SK-N-MC (cell line): ENCODE data around the gene RFX8.

Experiments used
- EZH2 ChIP-seq: fragments of 200-600 bp; sonication (generic); IDR thresholded peaks from one replicate; pipeline ENCODE4 v1.6.1; 2017; ENCODE audit warnings: antibody characterized with exemption
- POLR2AphosphoS5 ChIP-seq: IDR thresholded peaks from 2 replicates; pipeline ENCODE4 v1.6.1; 2012; ENCODE audit warnings: mild to moderate bottlenecking, low read depth, low read length, borderline replicate concordance

- no peak for TF ChIP-seq EZH2
- TF ChIP-seq POLR2AphosphoS5: no peak
Measured at GRCh38 chr2:101430156-101430555, 44.8 kb downstream of the RFX8 start.
